GM21619 (cell line): ENCODE data around the gene FAM13A.
"Not testable (repeated sequence)": the region's sequence is repeated elsewhere in the genome, so short reads cannot be mapped to it uniquely, and the experiment has no call there.

Experiments
- ATAC-seq: cut with Tn5 transposase; IDR thresholded peaks from one replicate; pipeline ENCODE4 v1.9.1; 2021; ENCODE audit not compliant: unreplicated experiment

FAM13A gene

DNA sequence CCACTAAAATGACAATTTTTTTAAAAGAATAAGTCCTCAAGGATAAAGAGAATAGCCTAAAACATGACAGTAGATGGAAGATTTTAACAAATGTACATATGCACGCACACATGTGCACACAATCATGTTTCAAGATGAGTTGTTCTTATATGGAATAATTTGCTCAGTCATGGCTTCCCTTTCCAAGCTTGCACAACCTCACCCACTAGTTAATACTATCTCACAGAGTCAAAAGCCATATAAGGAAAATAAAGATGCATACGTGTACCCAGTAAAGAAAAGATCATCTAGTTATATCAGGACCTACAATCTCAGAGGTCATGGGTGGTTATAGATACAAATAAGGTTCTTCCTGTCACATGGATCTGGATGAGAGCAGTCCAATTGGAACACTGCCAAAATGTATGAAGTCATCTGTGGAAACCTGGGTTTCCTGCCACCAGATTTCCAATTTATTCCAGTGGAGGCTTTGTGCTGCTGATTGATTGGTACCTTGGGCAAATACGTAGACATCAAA, 56.1 kb downstream of the FAM13A start:
- no peak for ATAC-seq

DNA sequence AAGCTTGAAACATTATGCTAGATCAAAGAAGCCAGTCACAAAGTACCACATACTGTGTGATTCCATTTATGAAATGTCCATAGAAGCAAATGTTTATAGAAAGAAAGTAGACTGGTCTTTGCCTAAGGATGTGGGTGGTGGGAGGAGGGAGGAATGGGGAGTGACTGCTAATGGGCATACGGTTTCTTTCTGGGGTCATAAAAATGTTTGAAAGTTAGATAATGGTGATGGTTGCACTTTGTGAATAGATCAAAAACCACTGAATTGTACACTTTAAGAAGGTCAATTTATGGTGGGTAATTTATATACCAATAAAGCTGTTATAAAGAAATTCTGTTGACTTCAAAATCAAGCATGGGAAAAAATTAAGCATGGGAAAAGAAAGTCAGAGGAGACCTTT, 56.6 kb downstream of the FAM13A start:
- no peak for ATAC-seq

DNA sequence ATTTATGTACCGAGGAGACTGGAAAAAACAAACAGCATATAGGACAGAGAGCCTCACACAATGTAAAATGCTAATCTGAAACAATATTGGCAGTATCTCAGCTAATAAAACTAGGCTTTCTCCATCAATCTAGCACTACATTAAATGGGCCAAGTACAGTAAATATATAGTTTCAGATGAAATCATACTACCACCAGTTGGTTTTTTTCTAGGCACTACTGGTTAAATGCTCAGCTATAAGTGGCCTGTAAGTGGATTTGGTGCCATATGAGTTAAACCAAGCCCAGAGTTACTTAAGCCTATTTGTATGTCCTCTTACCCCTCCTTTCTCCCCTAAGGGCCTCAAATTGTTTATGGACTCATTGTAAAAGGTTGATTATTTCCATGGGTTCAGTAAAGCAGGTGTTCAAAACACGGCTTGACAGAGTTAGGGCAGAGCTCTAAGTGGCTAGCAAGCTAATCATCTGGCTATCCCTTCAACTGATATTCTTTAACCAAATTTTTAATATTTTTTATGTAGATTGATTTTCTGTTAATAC, 57.5 kb downstream of the FAM13A start:
- no peak for ATAC-seq

DNA sequence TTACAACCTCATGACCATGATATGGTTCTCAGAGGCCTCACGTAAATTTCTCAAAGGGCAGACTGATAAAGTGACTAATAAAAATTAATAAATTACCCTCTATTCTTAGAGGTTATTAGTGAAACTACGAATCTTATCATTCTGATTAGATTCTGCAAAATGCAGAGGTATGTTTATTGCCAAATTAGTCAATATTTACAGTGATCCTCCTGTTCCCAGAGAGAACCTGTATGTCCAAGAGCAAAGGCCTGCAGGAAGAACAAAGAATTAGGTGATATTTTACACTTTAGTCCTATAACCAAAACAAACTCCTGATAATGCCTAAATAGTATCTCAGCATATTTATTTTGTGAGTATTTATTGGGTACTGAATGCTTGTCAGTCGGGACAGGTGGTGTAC, 58.1 kb downstream of the FAM13A start:
- ATAC-seq: no peak

DNA sequence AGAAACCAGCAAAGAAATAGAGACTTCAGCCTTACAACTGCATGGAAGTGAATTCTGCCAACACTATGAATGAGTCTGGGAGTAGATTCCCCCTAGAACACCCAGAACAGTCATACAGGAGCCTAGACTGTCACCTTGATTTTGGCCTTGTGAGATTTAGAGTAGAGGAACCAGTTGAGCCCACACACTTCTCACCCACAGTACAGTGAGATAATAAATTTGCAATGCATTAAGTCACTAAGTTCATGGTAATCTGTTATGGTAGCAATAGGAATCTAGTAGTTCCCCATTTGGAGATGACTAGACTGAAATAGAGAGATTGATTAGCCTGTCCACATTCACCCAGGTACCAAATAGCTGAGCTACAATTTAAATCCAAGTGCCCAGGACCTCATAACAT, 59.0 kb downstream of the FAM13A start:
- no peak for ATAC-seq

DNA sequence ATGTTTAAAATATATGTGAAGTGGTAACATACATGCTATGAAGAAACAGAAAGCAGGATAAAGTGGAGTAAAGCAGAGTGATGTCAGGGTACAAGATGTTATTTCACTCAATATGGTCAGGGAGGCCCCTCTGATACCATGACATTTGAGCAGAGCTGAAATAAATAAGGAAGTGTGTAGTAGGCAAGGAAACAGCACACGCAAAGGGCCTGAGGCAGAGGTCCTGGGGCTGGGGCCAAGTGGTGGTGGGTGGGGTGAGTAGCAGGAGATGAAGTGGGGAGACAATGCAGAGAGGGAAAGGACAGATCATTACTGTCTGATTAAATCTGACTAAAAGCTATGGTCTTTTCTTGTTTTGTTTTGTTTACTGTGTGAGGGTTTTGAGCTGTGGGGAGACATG, 61.1 kb downstream of the FAM13A start:
- no peak for ATAC-seq

DNA sequence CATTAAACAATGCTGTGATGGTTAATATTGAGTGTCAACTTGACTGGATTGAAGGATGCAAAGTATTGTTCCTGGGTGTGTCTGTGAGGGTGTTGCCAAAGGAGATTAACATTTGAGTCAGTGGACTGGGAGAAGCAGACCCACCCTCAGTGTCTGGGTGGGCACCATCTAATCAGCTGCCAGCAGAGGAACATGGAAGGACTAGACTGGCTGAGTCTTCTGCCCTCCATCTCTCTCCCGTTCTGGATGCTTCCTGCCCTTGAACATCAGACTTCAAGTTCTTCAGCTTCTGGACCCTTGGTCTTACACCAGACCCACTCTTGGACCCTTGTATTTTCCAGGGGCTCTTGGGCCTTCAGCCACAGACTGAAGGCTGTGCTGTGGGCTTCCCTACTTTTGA, 61.7 kb downstream of the FAM13A start:
- not testable (repeated sequence) for ATAC-seq

DNA sequence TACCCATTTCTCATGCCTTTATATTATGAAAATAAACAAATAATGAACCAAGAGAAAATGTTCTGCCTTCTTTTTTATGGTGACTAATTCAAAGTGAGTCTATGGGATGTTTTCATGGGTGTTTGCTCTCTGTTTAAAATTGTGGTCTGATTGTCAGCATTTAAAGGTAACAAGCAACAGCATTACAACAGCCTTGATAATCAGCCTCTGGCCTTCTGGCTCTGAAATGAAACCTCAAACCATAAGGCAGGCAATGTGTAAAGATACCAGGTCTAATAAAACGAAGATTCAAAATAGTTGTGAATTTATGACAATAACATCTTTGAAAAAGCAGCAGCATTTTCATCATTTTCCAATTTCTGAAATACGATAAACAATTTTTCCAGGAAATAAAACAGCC, 63.7 kb downstream of the FAM13A start:
- no peak for ATAC-seq

DNA sequence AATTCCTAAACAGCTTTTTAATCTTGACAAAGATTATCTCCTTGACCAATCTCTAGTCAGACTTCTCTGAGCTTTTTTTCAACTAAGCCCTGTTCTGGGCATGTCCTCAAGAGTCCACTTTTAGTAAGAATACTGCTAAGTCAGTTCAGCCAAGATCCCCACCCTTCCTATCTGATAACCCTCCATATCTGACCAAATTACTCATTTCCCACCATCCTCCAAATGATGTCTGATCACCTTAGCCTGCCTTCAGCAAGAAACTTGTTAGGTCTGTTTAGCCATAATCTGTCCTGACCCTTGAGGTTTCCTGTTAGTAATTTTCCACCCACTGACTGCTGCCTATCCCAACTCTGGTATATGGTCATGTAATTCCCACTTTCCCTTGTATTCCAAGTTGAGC, 65.2 kb downstream of the FAM13A start:
- ATAC-seq: no peak

DNA sequence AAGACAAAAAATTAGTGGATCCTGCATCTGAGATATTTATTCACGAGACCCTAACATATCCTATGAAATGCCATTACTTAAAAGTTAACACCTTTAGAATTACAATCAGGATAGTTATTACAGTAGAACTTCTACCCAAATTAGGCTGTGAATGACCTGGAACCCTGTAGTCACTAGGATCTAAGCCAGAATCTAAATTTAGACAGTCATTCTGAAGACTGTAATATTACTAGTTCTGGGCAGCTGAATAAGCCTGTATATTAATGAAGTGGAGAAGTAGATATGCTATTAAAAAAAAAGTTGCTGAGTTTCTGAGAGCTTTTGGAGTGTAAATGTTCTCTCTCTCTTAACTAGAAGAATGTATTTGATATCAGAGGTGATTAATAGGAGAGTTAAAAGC, 67.0 kb downstream of the FAM13A start:
- no peak for ATAC-seq

DNA sequence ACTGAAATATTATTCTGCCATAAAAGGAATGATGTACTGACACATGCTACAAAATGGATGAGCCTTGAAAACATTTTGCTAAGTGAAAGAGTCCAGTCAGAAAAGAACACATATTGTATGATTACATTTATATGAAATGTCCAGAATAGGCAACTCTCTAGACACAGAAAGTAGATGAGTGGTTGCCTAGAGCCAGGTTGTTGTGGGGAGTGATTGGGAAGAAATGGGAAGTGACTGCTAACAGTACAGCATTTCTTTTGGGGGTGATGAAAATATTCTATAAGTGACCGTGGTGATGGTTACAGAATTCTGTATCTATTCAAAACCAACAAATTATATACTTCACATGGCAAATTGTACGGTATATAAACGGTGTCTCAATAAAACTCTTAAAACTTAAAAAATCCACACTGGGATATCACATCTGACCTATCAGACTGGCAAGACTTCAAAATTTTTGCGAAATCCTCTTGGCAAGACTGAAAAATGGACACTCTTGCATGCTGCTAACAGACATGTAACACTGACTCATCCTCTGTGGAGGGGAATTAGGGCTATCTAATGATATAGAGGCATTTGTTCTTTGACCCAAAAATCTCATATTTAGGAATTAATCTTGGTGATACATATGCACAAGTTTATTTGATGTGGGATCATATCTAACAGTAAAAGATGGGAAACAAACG, 71.8 kb downstream of the FAM13A start:
- ATAC-seq: no peak

DNA sequence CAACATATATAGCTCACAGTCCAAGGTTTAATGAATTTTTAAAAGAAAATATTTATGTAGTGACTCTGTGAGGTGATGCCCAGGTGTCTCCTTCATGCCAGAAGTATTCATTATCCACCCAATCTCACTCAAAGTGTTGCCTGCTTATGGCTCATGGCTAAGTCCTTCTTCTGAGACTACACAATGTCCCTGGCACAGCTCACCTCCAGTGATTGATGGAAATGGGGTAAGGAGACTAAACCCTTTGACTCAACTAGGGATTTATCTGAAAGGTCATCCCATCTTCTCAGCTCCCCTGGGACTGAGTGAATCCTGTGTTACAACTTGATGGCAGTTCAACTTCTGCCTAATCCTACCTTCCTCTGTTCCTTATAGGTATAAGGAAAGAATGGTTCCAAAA, 74.2 kb downstream of the FAM13A start:
- ATAC-seq: no peak

DNA sequence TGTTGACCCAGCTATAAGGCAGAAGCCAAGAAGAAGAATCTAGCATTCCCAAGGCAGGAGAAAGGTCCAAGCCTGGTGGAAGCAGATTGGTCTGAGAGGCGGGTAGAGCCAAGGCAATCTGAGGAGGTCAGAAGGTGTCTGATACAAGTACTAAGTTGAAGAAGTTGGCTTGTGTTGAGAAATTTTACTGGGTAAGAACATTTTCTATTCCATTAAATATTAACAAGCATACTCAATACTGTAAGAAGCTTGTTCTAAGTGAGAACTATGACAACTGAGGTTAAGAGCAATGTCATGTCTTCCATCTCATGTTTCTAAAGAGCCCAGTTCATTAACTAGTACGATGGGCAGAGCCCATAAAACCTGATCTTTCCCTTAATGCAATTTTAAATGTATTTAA, 75.0 kb downstream of the FAM13A start:
- peak; percentile 92 for ATAC-seq

DNA sequence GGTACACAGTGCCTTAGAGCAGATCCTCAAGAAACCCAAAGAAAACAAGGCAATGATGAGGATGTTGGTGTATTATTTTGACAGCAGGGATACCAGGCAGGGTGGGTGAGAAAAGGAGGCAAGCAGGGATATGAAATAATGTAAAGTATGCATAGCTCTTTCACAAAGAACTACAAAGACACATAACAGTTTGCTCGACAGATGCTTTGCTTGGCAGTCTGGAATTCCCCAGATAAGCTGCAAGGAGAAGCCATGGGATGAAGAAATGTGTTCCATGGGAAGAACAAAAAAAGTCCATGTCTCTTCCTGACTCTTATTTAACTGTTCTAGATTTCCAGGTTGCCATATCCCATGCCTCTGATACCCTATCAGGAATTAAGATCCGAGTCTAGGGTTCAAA, 75.4 kb downstream of the FAM13A start:
- ATAC-seq: no peak

DNA sequence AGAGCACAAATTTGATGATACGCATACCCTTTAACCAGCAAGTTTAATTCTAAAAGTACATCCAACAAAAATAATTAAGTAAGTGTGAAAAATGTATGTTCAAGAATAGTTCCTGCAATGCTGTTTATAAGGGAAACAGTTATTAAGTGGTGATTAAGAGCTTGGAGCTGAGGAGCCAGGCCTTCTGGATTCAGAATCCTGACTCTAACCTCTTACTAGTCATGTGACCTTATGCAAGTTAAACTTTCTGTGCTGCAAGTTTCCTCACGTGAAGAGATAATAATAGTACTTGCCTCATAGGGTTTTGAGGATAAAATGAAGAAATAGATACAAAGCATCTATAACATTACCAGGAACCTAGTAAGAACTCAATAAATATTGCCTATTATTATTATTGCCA, 77.7 kb downstream of the FAM13A start:
- no peak for ATAC-seq

DNA sequence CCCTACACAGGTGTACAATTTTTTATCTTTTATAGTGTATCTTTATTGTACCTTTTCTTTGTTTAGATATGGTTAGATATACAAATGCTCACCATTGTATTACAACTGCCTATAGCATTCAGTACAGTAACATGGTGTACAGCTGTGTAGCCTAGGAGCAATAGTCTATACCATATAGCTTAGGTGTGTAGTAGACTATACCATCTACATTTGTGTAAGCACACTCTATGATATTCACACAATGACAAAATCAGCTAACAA, 80.3 kb downstream of the FAM13A start:
- ATAC-seq: no peak

DNA sequence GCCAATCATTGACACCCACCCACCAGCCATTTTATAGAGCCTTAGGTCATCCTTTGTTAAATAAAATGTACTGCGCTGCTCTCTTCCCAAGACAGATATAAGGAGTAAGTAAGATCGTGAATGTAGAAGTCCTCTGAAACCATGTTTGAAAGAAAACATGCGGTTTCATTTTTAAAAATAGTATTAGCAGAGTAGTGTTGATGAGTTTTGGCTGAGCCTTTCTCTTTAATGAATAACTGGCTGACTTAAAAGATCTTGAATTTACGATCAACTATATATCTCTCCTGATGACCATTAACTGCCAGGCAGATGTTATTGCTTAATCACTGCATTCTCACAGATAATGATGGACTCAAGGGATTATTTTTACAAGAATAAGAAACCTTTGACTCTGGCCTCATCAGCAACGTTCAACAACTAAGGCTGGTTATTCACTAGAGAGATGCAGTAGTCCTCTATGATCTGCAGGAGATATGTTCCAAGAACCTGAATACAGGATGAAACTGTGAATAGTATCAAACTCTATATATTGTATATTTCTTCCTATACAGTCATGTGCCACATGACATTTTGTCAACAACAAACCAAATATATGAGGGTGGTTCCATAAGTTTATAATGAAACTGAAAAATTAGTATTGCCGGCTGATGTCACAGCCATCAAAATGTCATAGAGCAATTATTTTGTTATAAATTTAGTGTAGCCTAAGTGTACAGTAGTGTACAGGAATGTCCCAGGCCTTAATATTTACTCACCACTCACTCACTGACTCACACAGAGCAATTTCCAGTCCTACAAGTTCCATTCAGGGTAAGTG, 80.8 kb downstream of the FAM13A start:
- ATAC-seq: no peak

DNA sequence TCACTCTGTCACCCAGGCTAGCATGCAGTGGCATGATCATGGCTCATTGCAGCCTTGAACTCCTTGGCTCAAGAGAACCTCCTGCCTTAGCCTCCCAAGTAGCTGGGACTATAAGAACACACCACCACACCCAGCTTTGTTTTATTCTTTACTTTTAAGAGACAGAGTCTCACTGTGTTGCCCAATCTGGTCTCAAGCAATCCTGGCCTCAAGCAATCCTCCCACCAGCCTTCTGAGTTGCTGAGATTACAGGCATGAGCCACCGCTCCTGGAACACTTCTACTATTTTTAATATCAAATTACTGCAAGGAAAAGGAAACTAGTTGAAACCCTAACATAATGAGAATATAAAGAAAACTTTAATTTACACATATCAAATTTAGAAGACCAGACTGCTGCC, 85.4 kb downstream of the FAM13A start:
- no peak for ATAC-seq

DNA sequence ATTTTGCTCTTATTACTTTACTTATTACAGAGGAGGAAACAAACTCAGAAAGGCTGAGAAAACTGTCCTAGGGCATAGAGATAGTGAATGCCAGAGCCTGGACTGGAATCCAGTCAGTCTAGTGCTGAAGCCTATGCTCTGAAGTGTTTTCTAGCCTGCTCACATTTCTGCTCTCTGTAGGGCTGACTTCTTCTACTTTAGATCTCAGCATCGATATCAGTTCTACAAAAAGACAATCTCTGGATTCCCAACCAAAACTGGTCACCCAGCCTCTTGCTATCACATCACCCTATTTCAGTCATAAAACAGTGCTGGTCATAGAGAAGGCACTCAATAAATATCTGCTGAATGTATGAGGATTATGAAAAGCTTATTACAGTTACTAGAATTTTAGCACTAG, 87.2 kb downstream of the FAM13A start:
- no peak for ATAC-seq

DNA sequence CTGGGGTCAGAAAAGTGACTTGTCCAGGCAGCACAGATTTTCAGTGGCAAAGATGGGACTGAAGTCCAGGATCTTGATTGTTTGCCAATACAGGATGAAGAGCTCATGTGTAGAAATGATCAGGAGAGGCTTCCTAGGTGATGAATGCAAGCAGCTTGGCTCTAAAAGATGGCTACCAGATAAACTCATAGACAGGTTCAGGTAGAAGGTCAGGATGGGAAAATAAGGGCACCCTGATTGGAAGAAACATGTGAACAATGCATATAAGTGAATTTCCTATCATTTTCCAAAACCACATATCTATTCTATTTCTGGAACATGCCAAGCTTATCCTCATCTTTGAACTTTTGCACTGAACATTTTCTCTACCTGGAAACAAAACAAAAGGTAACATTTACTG, 87.7 kb downstream of the FAM13A start:
- ATAC-seq: no peak

DNA sequence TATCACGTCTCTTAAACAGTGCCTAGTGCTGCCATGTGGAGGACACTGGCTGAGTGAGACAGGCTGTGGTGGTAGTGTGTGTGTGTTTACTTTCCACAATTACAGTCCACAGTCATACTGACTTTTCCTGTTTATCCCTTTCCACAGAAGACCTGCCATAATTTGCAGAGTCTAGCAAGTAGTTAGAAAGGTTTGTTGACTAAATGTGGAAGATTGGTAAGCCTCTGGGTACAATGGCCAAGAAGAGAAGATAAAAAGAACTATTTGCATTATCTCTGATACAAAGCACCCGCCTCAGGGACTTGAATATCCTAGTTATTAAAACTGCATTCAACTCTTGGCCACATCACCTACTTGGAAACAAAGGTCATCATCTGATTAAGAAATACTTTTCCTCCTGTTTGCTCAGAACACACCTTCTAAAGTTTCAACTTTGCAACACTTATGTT, 89.1 kb downstream of the FAM13A start:
- ATAC-seq: no peak

DNA sequence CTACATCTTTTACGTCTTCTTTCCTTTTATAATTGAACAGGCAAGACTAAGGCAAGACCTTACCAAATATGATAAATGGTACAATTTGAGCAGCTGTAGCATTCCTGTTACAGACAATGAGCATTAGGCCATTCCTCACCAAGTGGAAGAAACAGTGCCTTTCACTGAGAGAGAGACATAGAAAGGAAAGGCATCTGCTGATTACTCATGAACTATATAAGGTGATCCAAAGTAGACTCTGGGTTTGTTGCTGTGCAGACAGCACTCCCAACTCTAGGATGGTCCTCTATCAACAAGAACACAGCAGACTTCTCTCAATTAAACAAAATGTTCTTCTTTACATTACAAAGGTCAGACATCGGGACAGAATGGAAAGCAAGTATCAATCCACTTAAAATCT, 91.9 kb downstream of the FAM13A start:
- ATAC-seq: no peak
